IMR-90 (cell line): ENCODE results near the gene NDUFB4. TPM values are rescaled to one million over a fixed set of nuclear protein-coding genes. Genes with fewer than 3 reads are reported as not detected.

Experiments used
- ATAC-seq: fragments of 200-7000 bp; cut with Tn5 transposase; 2 replicates; pipeline ENCODE4 v1.9.1; 2020; ENCODE audit warnings: low read depth, mild to moderate bottlenecking, moderate library complexity
- BruUV-seq: library from RNA; stranded (reverse); fragments of 400-500 nt; replicated peaks from 2 replicates; lab custom pipeline; 2021; lab: Mats Ljungman, UMichigan
- CTCF ChIA-PET: fragments of 300-600 bp; formaldehyde crosslinking; extraction: SDS; loops from one replicate; lab custom pipeline; 2021; ENCODE audit warnings: antibody characterized with exemption; lab: Yijun Ruan, JAX
- POLR2A ChIA-PET: fragments of 300-600 bp; sonication (Branson Sonifier 250); formaldehyde crosslinking; loops from one replicate; lab custom pipeline; 2022; ENCODE audit warnings: antibody characterized with exemption; ENCODE audit not compliant: unreplicated experiment; lab: Charles Lee
- DNase-seq: peaks from one replicate; pipeline ENCODE4 v3.0.0; 2013
- H2AFZ ChIP-seq: replicated peaks from 2 replicates; pipeline ENCODE3; 2013; ENCODE audit warnings: low read length, mild to moderate bottlenecking; ENCODE audit not compliant: poor library complexity
- H2AK5ac ChIP-seq: 2 replicates; pipeline ENCODE4 v1.6.1; 2013; ENCODE audit warnings: low read depth, low read length, inconsistent platforms
- H2AK9ac ChIP-seq: replicated peaks from 2 replicates; pipeline ENCODE3; 2013; ENCODE audit warnings: mild to moderate bottlenecking, low read depth, low read length, moderate library complexity; ENCODE audit not compliant: poor library complexity
- H2BK120ac ChIP-seq: 2 replicates; pipeline ENCODE4 v1.6.1; 2013; ENCODE audit warnings: low read depth, low read length, inconsistent platforms
- H2BK15ac ChIP-seq: 3 replicates; pipeline ENCODE4 v1.6.1; 2013; ENCODE audit warnings: low read depth, low read length, inconsistent platforms
- H2BK20ac ChIP-seq: 2 replicates; pipeline ENCODE4 v1.6.1; 2013; ENCODE audit warnings: low read depth, mild to moderate bottlenecking, inconsistent platforms, low read length, moderate library complexity
- H2BK5ac ChIP-seq: 2 replicates; pipeline ENCODE4 v1.6.1; 2013; ENCODE audit warnings: mild to moderate bottlenecking, low read depth, low read length, inconsistent platforms; ENCODE audit not compliant: poor library complexity, severe bottlenecking
- H3K14ac ChIP-seq: replicated peaks from 2 replicates; pipeline ENCODE4 v1.6.1; 2013; ENCODE audit warnings: low read depth, low read length, inconsistent platforms
- H3K18ac ChIP-seq: 2 replicates; pipeline ENCODE4 v1.6.1; 2013; ENCODE audit warnings: low read depth, low read length, control low read depth
- H3K23ac ChIP-seq: 2 replicates; pipeline ENCODE4 v1.6.1; 2013; ENCODE audit warnings: low read depth, low read length, inconsistent platforms
- H3K27ac ChIP-seq: 2 replicates; pipeline ENCODE4 v1.5.1; 2013; ENCODE audit warnings: mild to moderate bottlenecking, control low read depth, low read length; ENCODE audit not compliant: insufficient read depth
- H3K27me3 ChIP-seq: 2 replicates; pipeline ENCODE4 v1.6.1; 2013; ENCODE audit warnings: low read length; ENCODE audit not compliant: control insufficient read depth, insufficient read depth
- H3K36me3 ChIP-seq: 2 replicates; pipeline ENCODE4 v1.6.1; 2013; ENCODE audit warnings: low read length, mixed read lengths; ENCODE audit not compliant: control insufficient read depth, insufficient read depth
- H3K4ac ChIP-seq: 2 replicates; pipeline ENCODE4 v1.6.1; 2013; ENCODE audit warnings: low read depth, low read length, inconsistent platforms
- H3K4me1 ChIP-seq: 2 replicates; pipeline ENCODE4 v1.6.1; 2013; ENCODE audit warnings: low read length, mixed read lengths; ENCODE audit not compliant: control insufficient read depth, insufficient read depth
- H3K4me2 ChIP-seq: 2 replicates; pipeline ENCODE4 v1.6.1; 2013; ENCODE audit warnings: low read depth, mild to moderate bottlenecking, control low read depth, low read length, moderate library complexity
- H3K4me3 ChIP-seq: 2 replicates; pipeline ENCODE4 v1.5.1; 2013; ENCODE audit warnings: low read depth, mild to moderate bottlenecking, control low read depth, low read length, moderate library complexity; ENCODE audit not compliant: insufficient read depth
- H3K56ac ChIP-seq: 2 replicates; pipeline ENCODE4 v1.6.1; 2013; ENCODE audit warnings: low read length, inconsistent platforms; ENCODE audit not compliant: insufficient read depth; ENCODE audit errors: extremely low read depth
- H3K79me1 ChIP-seq, 2 experiments: 2 replicates each; pipeline ENCODE4 v1.6.1; 2013; ENCODE audit warnings: low read length in 2 of 2, inconsistent platforms in 1 of 2, low read depth in 1 of 2
- H3K9ac ChIP-seq: 2 replicates; pipeline ENCODE4 v1.6.1; 2013; ENCODE audit warnings: low read depth, low read length, control low read depth
- H3K9me1 ChIP-seq: 2 replicates; pipeline ENCODE4 v1.6.1; 2013; ENCODE audit warnings: low read length, inconsistent platforms; ENCODE audit not compliant: insufficient read depth
- H3K9me3 ChIP-seq: 2 replicates; pipeline ENCODE4 v1.6.1; 2013; ENCODE audit warnings: low read length; ENCODE audit not compliant: control insufficient read depth, insufficient read depth
- H4K20me1 ChIP-seq: 2 replicates; pipeline ENCODE4 v1.6.1; 2013; ENCODE audit warnings: low read length, inconsistent platforms; ENCODE audit not compliant: insufficient read depth
- H4K5ac ChIP-seq: 2 replicates; pipeline ENCODE4 v1.6.1; 2013; ENCODE audit warnings: mild to moderate bottlenecking, low read depth, low read length, control low read depth
- H4K8ac ChIP-seq, 2 experiments: 2 replicates each; pipeline ENCODE4 v1.6.1; 2013; ENCODE audit warnings: low read depth in 2 of 2, low read length in 2 of 2, control low read depth in 1 of 2, inconsistent platforms in 1 of 2
- H4K91ac ChIP-seq: 2 replicates; pipeline ENCODE4 v1.6.1; 2013; ENCODE audit warnings: low read depth, low read length, inconsistent platforms; ENCODE audit not compliant: insufficient read depth
- BHLHE40 ChIP-seq: fragments of 150-350 bp; IDR thresholded peaks from 2 replicates; pipeline ENCODE4 v1.6.1; 2016; ENCODE audit warnings: mild to moderate bottlenecking, low read depth, low read length
- RAD21 ChIP-seq: IDR thresholded peaks from 2 replicates; pipeline ENCODE4 v1.6.1; 2012; ENCODE audit warnings: low read length, improper control_type of control experiment
- WGBS, 2 experiments: methylation state at CpG; one replicate each; pipeline versions ENCODE4 v1.1.5 to v1.1.7; 2013; ENCODE audit warnings: missing lambda C conversion rate in 2 of 2; ENCODE audit not compliant: insufficient read length in 1 of 2; ENCODE audit errors: extremely low coverage in 2 of 2; 5-methylcytosine and 5-hydroxymethylcytosine counted together
- dilution Hi-C: fragments of 300-500 bp; cut with HindIII; formaldehyde crosslinking; loops from one replicate; pipeline ENCODE4 v1.14.3; 2018; ENCODE audit warnings: low sequenced_read_pairs; ENCODE audit not compliant: unreplicated experiment
- in situ Hi-C: fragments of 300-500 bp; cut with MboI; formaldehyde crosslinking; loops from 3 replicates; pipeline ENCODE4 v1.14.3; 2019; ENCODE audit warnings: low sequenced_read_pairs, inconsistent platforms, mixed read lengths
- intact Hi-C: fragments of 100-400 bp; cut with micrococcal nuclease; formaldehyde crosslinking; loops from 2 replicates; pipeline ENCODE4 v1.10.0; 2022
- polyA plus RNA-seq, 3 experiments: library from polyadenylated mRNA; depleted of rRNA; stranded (reverse); fragments of >200 nt; gene quantifications; 2 replicates each; pipeline ENCODE4 v1.2.3, GENCODE V29; 2012; ENCODE audit warnings: low replicate concordance in 1 of 3
- total RNA-seq: library from RNA; depleted of rRNA; stranded (reverse); fragments of >200 nt; gene quantifications from 2 replicates; pipeline ENCODE4 v1.2.3, GENCODE V29; 2012; rRNA removed

NDUFB4 gene
- total and polyA plus RNA-seq, 2 of the 4 experiments (the other 2 are of a cell fraction): 53.9 to 278 TPM

DNA sequence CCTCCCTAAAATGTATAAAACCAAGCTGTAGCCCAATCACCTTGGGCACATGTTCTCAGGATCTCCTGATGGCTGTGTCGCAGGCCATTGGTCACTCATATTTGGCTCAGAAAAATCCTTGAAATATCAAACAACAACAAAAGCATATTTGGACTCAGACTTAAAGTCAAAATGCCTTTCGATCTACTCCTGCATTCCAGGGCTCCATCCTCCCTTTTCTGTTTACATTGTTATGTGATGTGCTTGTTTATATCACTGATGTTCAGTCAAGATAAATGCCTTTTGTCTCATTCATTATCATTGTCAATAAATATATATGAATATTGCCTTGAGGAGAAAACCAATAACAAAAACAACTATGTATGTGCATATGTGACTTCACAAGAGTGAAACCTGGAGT lies 54.2 kb downstream of the NDUFB4 start:
- no peaks in the 10 kb centered on the region for H3K79me1 ChIP-seq
- H3K4me3 ChIP-seq: no peak overlapping the region
- BruUV-seq: no TSS peak
- H3K27me3 ChIP-seq: no peaks in the 10 kb centered on the region
- dilution Hi-C loops (no loop called here), in situ Hi-C loops (no loop called here), intact Hi-C loops (no loop called here)
- peak overlapping the region; percentile 70; the same call in 1 of the 2 replicates for H3K27ac ChIP-seq
- H3K9me1 ChIP-seq: peaks cover 8% of the 10 kb centered on the region; the same call in 1 of the 2 replicates
- no peaks in the 10 kb centered on the region for H4K20me1 ChIP-seq
- H4K91ac ChIP-seq: no peak overlapping the region
- peak overlapping the region; percentile 85 for H2BK5ac ChIP-seq
- H3K4ac ChIP-seq: peak overlapping the region; percentile 80
- H2AK5ac ChIP-seq: peak overlapping the region; percentile 38; the same call in 1 of the 2 replicates
- peak overlapping the region in 1 of 2 experiments; percentile 70; a peak in 1 of 4 replicates for H4K8ac ChIP-seq
- H3K4me1 ChIP-seq: peaks cover 21% of the 10 kb centered on the region
- H2AK9ac ChIP-seq: no peak overlapping the region
- no peak overlapping the region for H3K9ac ChIP-seq
- no peaks in the 10 kb centered on the region for H3K36me3 ChIP-seq
- H3K56ac ChIP-seq: no peak overlapping the region
- H3K9me3 ChIP-seq: no peaks in the 10 kb centered on the region
- H2AFZ ChIP-seq: no peak overlapping the region
- H2BK15ac ChIP-seq: 0 out of 3 replicates have a peak overlapping the region, but pooled peaks have one; percentile 42
- WGBS, 2 experiments: no CpG with 5 or more reads among the region's 2 CpGs
- H2BK20ac ChIP-seq: peak overlapping the region; percentile 87; the same call in 1 of the 2 replicates
- peak; percentile 34 for DNase-seq
- TF ChIP-seq BHLHE40 (0 out of 2 replicates have a peak, but pooled peaks have one; percentile 8), RAD21 (no peak)
- ChIA-PET POLR2A (interaction anchor here (0.6 kb wide), 1 partner anchor 54 kb away, joined by 4 read pairs; no protein-coding TSS in a partner anchor), CTCF (no interaction called here)
- H3K14ac ChIP-seq: no peak overlapping the region
- no peak overlapping the region for H3K23ac ChIP-seq
- ATAC-seq: peak; percentile 47
- H4K5ac ChIP-seq: peak overlapping the region; percentile 53; the same call in 1 of the 2 replicates
- peak overlapping the region; percentile 70; the same call in 1 of the 2 replicates for H3K18ac ChIP-seq
- no peak overlapping the region; the same call in 1 of the 2 replicates for H3K4me2 ChIP-seq
- peak overlapping the region; percentile 64 for H2BK120ac ChIP-seq

Other genes starting within 250 kb of the NDUFB4 start
- gene LRRC58, start 247.0 kb upstream of the NDUFB4 start, total RNA-seq: 13.4 and 21.7 TPM in 2 replicates
- gene LRRC58, start 247.0 kb upstream of the NDUFB4 start, polyA plus RNA-seq (2012; rRNA removed): 4.2 and 5.0 TPM in 2 replicates
- 1,097 and 1,642 TPM in 2 replicates for gene FSTL1, start 145.3 kb upstream of the NDUFB4 start, total RNA-seq
- gene FSTL1, start 145.3 kb upstream of the NDUFB4 start, polyA plus RNA-seq (2012; rRNA removed): 864 and 916 TPM in 2 replicates
- not detected in 2 replicates for gene HGD, start 85.9 kb downstream of the NDUFB4 start, total RNA-seq
- 0.14 and 0.19 TPM in 2 replicates for gene HGD, start 85.9 kb downstream of the NDUFB4 start, polyA plus RNA-seq (2012; rRNA removed)
- gene RABL3, start 146.2 kb downstream of the NDUFB4 start, total RNA-seq: 17.0 and 31.1 TPM in 2 replicates
- gene RABL3, start 146.2 kb downstream of the NDUFB4 start, polyA plus RNA-seq (2012; rRNA removed): 4.2 and 5.3 TPM in 2 replicates
- 18.5 and 26.9 TPM in 2 replicates for gene GTF2E1, start 146.4 kb downstream of the NDUFB4 start, total RNA-seq
- 6.6 and 8.2 TPM in 2 replicates for gene GTF2E1, start 146.4 kb downstream of the NDUFB4 start, polyA plus RNA-seq (2012; rRNA removed)